ENCODE data around the gene NIPAL3.

The NIPAL3 gene

DNA sequence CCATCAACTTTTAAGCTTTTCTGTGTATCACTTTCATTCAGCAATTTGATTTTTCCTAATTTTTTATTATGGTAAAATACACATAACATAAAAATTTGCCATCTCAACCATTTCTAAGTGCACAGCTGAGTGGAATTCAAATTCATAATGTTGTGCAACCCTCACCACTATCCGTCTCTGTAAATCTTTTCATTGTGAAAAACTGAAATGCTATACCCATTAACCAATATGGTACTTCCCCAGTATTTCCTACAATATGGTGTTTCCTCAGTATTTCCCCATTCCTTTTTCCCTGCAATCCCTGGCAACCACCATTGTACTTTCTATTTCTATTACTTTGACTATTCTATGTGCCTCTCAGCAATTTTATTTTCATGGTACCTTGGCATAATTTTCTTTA, 8.8 kb upstream of the NIPAL3 start:
- no peak for DNase-seq
- TF ChIP-seq POLR2A (IDR thresholded peaks at IDR 0.05; ENCODE audit: low read length) = no peak
- TF ChIP-seq GATA1 (IDR thresholded peaks at IDR 0.05; ENCODE audit: low read depth, low read length) = no peak

GRCh38 chr1:24409535-24409934, 6.1 kb upstream of the NIPAL3 start:
- peak in 1 of 2 experiments; percentile 10 for DNase-seq
- TF ChIP-seq GATA1 (IDR thresholded peaks at IDR 0.05; ENCODE audit: low read depth, low read length) (no peak), POLR2A (IDR thresholded peaks at IDR 0.05; ENCODE audit: low read length) (no peak)

DNA sequence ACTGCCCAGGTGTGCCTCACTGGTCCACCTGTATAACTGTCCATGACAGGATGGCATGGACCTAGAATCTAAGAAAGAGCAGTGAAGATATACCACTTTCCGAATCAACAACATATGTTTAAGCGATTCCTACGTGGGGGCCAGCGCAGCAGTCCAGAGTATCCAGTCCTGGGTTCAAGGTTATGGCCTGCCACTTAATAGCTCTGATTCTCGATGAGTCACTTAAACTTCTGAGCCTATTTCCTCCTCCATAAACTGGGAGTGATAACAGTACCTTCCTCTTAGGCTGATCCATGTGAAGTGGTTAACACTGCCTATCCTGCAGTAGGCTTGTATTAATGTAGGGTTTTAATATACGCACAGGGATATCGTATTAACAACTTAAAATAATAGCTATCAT, 4.9 kb upstream of the NIPAL3 start:
- no peak for DNase-seq
- TF ChIP-seq POLR2A (IDR thresholded peaks at IDR 0.05; ENCODE audit: low read length) = no peak
- TF ChIP-seq GATA1 (IDR thresholded peaks at IDR 0.05; ENCODE audit: low read depth, low read length) = no peak

DNA sequence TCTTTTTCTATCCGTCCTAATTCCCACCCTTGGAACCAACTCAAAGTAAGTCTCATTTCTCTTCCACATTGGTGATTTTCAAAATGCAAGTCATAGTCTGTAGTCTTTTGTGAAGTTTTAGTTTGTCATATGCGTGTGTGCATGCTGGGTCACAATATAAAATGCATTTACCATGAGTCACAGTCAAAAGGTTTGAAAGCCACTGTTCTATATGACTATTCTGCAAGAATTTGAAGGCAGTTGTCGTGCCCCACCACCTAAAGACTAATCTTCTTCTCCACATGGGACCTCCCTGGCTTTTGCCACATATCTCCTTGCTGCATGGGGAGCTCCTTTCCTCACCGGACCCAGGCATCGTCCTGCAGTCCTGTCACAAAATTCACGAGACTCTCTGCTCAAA, 3.6 kb upstream of the NIPAL3 start:
- TF ChIP-seq GATA1 (IDR thresholded peaks at IDR 0.05; ENCODE audit: low read depth, low read length) (no peak), POLR2A (IDR thresholded peaks at IDR 0.05; ENCODE audit: low read length) (no peak)
- peak in 1 of 2 experiments; percentile 68 for DNase-seq

GRCh38 chr1:24412408-24412807, 3.2 kb upstream of the NIPAL3 start:
- TF ChIP-seq GATA1 (IDR thresholded peaks at IDR 0.05; ENCODE audit: low read depth, low read length) (no peak), POLR2A (IDR thresholded peaks at IDR 0.05; ENCODE audit: low read length) (no peak)
- DNase-seq = no peak

DNA sequence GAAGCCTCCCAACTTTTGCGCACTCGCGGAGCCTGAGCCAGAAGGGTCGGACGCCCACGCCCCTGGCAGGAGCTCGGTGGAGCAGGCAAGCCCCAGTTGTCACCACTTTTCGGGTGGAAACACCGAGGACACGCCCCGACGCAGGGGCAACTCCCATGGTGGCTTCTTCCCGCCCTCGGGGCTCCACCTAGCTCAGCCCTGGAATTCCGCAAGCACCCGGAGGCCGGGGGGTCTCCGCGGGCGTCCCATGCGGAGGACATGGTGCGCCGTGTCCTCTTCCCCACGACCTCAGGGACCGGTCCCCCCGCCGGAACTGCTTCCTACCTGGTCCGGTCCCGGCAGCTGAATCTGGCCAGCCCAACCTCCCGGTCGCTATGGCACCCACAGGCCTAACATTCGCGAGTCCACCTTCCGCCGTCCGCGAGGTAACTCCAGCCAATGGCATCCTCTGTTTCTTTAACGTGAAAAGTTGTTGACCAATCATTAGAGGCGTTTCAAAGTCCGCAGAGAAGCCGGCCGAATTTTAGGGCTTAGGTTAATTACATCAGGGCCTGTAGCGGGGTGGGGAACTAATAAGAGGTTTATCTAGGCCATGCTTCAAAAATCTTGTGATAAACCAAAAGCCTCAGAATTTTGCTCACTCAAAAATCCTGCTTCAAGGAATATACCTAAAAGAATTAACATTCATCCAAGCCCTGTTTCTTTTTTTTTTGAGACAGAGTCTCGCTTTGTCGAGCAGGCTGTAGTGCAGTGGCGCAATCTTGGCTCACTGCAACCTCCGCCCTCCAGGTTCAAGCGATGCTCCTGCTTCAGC, 2.0 kb upstream of the NIPAL3 start, which contains the start of gene STPG1:
Gene STPG1, minus strand, starts transcription at position 433 of the 814 bp plus-strand sequence. CDS start 12,394 bp downstream, outside the sequence.
- TF ChIP-seq POLR2A (IDR thresholded peaks at IDR 0.05; ENCODE audit: low read length) = peak; percentile 50
- TF ChIP-seq GATA1 (IDR thresholded peaks at IDR 0.05; ENCODE audit: low read depth, low read length) = no peak
- DNase-seq = peak; percentile 91 to 93

DNA sequence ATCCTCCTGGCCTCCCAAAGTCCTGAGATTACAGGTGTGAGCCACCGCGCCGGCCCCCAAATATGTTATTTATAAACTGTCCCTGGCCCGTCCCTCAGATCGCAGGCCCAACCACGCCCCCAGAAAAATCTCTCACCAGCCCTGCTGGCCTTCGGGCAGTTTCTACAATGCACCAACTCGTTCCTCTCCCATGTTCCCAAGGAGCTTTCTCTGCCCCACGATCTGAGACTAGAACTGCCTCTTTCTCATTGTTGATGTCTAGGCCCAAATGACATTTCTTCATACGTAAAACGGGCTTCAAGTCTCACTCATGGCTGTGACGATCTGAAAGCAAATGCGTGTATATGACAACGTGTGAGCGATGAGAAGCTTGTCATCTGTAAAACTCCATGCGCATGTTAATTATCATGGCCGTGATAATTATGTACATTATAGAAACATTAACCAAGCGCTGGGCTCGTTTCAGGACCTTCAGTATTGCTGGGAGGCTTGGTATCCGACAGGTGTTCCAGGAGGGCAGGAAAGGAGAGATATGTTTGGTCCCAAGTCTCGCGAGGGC, 748 bp upstream of the NIPAL3 start:
- TF ChIP-seq POLR2A (IDR thresholded peaks at IDR 0.05; ENCODE audit: low read length) = no peak
- TF ChIP-seq GATA1 (IDR thresholded peaks at IDR 0.05; ENCODE audit: low read depth, low read length) = no peak
- no peak for DNase-seq

DNA sequence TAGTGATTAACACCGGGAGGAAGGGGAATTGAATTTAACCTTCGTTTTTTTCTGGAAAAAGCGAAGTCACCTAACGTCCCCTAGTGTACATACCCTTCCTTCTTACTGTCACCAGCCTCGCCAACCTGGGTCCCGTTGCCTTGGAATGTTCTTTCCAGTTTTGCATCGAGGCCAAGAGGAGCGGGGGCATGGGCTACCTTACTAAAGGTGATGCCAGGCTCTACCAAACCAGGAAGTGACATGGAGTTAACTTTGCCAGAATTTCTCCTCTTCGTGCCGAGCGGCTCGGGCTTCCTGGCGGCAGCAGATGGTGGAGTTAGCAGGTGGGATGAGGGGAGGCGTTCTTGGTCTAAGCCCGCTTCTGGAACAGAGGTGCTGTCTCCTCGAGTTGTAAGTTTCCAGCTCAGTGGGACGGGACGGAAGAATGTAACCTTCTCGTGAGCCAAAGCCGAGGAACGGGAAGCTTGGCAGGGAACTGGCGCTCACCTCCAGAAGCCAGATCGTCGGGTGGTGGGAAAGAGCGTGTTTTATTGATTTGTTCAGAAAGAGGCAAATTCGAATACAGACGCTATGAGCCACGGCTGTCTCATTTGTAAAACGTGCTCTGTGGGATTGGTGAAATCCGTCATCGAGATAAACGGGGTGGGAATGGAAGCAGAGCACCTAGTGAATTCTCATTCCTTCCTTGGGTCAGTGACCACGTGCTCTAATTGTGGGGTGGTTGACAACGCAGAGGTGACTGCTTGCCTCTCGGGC, 486 bp downstream of the NIPAL3 start:
- DNase-seq = no peak

GRCh38 chr1:24416666-24417391, 1.2 kb downstream of the NIPAL3 start:
- no peak for TF ChIP-seq GATA1 (IDR thresholded peaks at IDR 0.05; ENCODE audit: low read depth, low read length)
- peak; percentile 33 for TF ChIP-seq POLR2A (IDR thresholded peaks at IDR 0.05; ENCODE audit: low read length)
- DNase-seq = peak; percentile 86 to 92

More for the DNA sequence above, 486 bp downstream of the NIPAL3 start:
- TF ChIP-seq POLR2A (IDR thresholded peaks at IDR 0.05; ENCODE audit: low read length) = no peak
- no peak for TF ChIP-seq GATA1 (IDR thresholded peaks at IDR 0.05; ENCODE audit: low read depth, low read length)

- DNase-seq = peak in 1 of 2 experiments; percentile 30
- TF ChIP-seq POLR2A (IDR thresholded peaks at IDR 0.05; ENCODE audit: low read length) (no peak), GATA1 (IDR thresholded peaks at IDR 0.05; ENCODE audit: low read depth, low read length) (no peak)
Measured at GRCh38 chr1:24417681-24418080, 2.1 kb downstream of the NIPAL3 start.

DNA sequence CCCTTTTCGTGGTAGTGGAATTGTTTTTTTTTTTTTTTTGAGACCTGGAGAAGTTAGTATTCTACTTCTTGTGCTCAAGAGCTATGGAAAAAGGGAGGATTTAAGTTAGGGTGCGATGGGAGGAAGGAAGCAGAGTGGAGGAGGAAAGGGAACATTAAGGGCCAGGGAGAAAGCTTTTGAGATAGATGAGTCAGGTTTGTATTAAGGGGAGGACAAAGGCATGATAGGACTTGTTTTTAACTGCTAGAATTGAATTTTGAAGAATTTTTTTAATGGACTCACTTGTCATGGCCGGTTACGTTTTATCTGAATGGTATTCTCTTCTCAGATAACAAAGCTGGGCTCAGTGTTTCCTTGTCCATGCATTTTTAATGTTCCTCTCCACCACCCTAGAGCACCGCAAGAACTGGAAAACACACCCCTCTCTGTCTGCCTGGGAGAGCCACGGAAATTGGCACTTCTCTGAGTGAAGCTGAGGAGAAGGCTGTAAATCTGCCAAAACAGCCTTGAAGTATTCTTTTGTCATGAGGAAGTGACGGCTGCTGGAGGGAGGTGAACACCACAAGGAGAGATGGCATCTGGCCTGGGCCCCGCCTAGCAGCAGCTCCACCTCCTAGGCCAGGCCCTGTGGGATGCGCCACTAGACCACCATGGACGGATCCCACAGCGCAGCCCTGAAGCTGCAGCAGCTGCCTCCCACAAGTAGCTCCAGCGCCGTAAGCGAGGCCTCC, 3.5 kb downstream of the NIPAL3 start:
- TF ChIP-seq POLR2A (IDR thresholded peaks at IDR 0.05; ENCODE audit: low read length) (no peak), GATA1 (IDR thresholded peaks at IDR 0.05; ENCODE audit: low read depth, low read length) (no peak)
- peak in 1 of 2 experiments; percentile 43 for DNase-seq

DNA sequence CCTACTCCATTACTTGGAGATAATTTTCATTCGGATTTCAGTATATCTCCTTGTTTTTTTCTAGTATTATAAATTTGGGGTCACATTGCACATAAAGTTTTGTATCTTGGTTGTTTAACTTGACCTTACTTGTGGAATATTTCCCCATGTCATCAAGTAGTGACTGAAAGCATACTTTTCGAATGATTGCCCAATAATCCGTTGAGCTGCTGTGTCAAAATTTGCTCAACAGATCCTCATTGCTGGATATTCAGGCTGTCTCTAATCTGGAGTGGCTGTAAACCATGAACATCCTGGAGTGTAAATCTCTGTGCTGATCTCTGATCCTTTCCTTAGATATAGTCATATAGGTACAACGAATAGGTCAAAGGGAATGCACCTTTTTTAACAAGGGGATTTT, 4.9 kb downstream of the NIPAL3 start:
- TF ChIP-seq POLR2A (IDR thresholded peaks at IDR 0.05; ENCODE audit: low read length) (no peak), GATA1 (IDR thresholded peaks at IDR 0.05; ENCODE audit: low read depth, low read length) (no peak)
- no peak for DNase-seq

GRCh38 chr1:24421502-24421901, 5.9 kb downstream of the NIPAL3 start:
- peak in 1 of 2 experiments; percentile 16 for DNase-seq
- TF ChIP-seq POLR2A (IDR thresholded peaks at IDR 0.05; ENCODE audit: low read length) = no peak
- TF ChIP-seq GATA1 (IDR thresholded peaks at IDR 0.05; ENCODE audit: low read depth, low read length) = no peak
